Measurements from ENCODE around the gene LDLRAD4.
"Not testable (repeated sequence)": the region's sequence is repeated elsewhere in the genome, so short reads cannot be mapped to it uniquely, and the experiment has no call there.

The LDLRAD4 gene

DNA sequence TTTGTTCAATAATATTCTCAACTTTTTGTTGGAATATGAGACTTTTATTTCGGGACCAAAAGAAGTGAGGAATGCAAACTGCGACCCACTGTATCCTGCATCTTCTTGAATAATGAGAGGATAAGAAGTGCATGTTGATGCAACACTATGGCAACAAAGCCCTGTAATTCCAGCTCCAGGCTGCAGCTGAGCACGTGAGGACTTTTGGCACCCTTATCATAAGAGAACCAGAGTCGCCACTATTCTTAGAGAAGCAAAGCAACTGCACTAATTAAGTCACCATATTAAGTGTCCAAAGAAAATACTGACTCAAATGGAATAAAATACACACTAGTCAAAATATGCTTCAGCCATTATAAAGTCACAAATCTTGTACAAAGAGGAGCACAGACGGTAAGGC, 441.9 kb downstream of the LDLRAD4 start:
- TF ChIP-seq, protein P1, sequence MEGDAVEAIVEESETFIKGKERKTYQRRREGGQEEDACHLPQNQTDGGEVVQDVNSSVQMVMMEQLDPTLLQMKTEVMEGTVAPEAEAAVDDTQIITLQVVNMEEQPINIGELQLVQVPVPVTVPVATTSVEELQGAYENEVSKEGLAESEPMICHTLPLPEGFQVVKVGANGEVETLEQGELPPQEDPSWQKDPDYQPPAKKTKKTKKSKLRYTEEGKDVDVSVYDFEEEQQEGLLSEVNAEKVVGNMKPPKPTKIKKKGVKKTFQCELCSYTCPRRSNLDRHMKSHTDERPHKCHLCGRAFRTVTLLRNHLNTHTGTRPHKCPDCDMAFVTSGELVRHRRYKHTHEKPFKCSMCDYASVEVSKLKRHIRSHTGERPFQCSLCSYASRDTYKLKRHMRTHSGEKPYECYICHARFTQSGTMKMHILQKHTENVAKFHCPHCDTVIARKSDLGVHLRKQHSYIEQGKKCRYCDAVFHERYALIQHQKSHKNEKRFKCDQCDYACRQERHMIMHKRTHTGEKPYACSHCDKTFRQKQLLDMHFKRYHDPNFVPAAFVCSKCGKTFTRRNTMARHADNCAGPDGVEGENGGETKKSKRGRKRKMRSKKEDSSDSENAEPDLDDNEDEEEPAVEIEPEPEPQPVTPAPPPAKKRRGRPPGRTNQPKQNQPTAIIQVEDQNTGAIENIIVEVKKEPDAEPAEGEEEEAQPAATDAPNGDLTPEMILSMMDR (IDR thresholded peaks at IDR 0.05; ENCODE audit: low read depth, low read length) = no peak
- no peak overlapping the region for H3K4me3 ChIP-seq (ENCODE audit: low read depth, low read length)

DNA sequence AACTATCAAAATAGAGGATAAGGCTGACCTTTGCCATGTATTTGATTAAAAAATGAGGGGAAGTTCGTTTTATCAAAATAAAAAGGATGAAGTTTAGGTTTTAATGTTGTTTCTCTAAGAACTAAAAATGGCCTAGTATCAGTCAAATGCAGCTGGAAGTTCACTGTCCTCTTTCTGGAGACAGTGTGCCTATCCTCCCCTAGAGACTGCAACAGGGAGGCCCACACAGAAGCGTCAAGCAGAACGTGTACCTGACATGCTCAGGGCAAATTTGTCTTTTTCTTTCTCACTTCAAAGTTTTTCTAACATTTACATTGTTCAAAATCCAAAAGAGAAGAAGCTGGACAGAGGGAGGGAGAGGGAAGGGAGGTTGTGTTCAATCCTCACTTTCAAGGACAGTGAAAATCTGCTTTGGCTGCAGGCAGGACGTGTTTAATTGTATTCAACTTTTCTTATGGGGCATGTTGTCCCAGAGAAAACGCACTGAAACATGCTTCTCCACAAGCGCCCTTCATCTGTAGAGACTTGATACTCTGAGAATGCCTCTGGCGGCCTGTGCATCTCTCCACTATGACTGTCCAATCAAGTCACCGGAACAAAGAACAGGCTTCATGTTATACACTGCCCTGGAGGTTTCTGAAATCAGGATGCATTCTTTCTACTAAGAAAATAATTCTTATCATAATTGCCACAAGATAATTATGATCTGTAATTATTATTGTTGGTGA, 442.7 kb downstream of the LDLRAD4 start:
- TF ChIP-seq, protein P1 (IDR thresholded peaks at IDR 0.05; ENCODE audit: low read depth, low read length) = no peak
- H3K4me3 ChIP-seq (ENCODE audit: low read depth, low read length) = no peak overlapping the region

DNA sequence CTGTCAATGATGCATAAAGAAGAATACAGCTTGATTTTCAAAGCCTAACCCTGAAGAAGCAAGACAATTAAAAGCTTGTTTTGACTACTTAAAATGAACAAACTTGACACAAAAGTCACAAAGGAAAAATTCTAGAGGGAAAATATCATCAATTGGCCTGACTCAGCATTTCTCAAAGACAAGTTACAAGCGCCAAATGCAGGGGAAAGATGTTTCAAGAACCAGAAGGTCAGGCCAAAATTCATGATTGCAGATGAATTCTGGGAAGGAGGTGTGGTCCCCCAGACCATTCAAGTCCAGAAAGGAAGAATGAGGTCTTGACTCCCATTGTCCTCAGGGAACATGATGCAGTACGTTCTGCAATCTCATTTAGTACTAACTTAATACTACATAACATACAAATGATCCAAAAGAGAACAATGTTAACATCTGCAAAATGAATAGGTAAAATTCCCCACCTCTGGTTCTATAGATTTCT, 443.3 kb downstream of the LDLRAD4 start:
- H3K4me3 ChIP-seq (ENCODE audit: low read depth, low read length) = no peak overlapping the region
- TF ChIP-seq, protein P1 (IDR thresholded peaks at IDR 0.05; ENCODE audit: low read depth, low read length) = no peak

DNA sequence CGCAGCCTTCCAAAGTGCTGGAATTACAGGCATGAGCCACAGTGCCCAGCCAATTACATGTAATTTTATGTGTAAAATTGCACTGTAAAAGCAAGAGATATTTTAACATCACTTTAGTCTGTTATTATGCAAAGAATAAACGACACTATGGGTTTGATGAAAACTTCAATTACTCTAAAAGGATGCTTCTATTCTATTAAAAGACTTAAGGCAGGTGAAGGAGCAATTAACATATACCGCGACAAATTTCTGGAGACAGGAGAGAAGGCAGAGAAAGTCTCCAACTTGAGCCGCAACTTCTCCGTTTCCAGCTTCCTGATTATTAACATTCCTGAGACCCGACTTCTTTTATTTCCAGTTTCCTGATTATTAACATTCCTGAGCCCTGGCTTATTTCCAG, 454.1 kb downstream of the LDLRAD4 start:
- no peak overlapping the region for H3K4me3 ChIP-seq (ENCODE audit: low read depth, low read length)
- TF ChIP-seq, protein P1 (IDR thresholded peaks at IDR 0.05; ENCODE audit: low read depth, low read length) = no peak

DNA sequence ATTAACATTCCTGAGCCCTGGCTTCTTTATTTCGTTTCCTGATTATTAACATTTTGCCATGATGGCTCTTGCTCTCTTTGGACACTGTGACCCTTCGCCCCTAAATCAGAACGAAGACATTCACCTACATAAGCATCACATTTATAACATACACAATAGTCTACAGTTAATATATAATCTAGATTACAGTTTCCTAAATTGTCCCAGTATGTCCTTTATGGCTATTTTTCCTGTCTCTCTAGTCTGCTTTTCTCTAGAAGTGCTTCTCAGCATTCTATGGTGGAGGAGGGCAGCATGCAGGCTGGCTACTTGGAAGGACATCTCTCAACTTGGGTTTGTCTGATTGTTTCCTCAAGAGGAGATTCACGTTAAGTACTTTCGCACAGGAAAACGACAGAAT, 457.9 kb downstream of the LDLRAD4 start:
- TF ChIP-seq, protein P1 (IDR thresholded peaks at IDR 0.05; ENCODE audit: low read depth, low read length) = no peak
- no peak overlapping the region for H3K4me3 ChIP-seq (ENCODE audit: low read depth, low read length)

DNA sequence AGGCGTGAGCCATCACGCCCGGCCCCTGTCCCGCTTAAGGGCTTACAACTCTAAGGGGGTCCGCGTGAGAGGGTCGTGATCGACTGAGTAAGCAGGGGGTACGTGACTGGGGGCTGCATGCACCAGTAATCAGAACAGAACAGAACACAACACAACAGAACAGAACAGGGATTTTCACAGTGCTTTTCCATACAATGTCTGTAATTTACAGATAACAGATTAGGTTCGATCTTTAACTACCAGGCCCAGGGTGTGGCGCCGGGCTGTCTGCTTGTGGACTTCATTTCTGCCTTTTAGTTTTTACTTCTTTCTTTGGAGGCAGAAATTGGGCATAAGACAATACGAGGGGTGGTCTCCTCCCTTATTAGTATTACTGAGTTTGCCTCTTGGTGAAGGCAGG, 458.8 kb downstream of the LDLRAD4 start:
- not testable (repeated sequence) for H3K4me3 ChIP-seq (ENCODE audit: low read depth, low read length)

DNA sequence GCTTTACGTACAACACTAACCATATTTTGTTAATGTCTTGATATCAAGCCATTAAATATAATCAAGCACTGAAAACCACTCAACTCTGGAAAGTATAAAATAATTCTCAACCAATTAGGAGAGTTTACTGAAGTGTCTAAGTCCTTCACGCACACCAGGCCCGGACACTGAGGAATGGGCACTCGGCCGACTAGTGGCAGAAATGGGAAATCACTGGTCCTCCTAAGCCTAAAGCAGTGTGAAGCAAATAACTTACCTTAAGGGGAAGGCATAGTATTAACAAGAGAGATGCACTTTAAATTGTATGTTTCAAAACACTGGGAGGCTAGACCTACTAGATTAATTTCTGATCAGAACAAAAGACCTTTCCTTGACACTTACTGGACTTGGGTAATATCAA, 462.1 kb downstream of the LDLRAD4 start:
- TF ChIP-seq, protein P1 (IDR thresholded peaks at IDR 0.05; ENCODE audit: low read depth, low read length) = 0 out of 2 replicates have a peak, but pooled peaks have one; percentile 16
- H3K4me3 ChIP-seq (ENCODE audit: low read depth, low read length) = no peak overlapping the region

DNA sequence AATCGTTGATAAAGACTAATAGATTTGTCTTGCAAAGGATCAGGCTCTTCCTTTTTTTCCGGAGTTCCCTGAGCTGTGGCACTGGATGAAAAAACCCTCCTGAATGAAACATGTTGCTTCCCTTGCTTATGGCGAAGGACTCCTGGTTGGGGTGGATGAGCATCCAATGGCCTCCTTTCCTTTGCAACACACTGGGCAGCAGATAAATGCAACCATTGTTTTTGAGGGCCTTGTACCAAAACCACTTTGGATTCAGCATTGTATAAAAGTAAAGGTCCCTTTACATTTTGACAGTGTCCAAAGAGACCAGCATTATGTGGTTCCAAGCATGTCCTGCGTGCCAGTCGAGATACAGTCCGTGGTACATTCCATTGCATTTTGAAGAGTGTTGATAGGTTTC, 463.1 kb downstream of the LDLRAD4 start:
- TF ChIP-seq, protein P1 (IDR thresholded peaks at IDR 0.05; ENCODE audit: low read depth, low read length) = no peak
- H3K4me3 ChIP-seq (ENCODE audit: low read depth, low read length) = no peak overlapping the region
